Liver (tissue), 9 donors: ENCODE measurements around the gene HECTD1. TPM values are rescaled to one million over a fixed set of nuclear protein-coding genes. Genes with fewer than 3 reads are reported as not detected.

Experiments used
- DNase-seq: peaks from one replicate; pipeline ENCODE4 v3.0.0-alpha.2; 2017; ENCODE audit warnings: low spot score
- H3K27ac ChIP-seq, 2 donors: one replicate each; pipeline ENCODE4 v1.7.0; 2013; ENCODE audit warnings: inconsistent platforms in 2 of 2, low read length in 2 of 2, control low read depth in 1 of 2, low read depth in 1 of 2, mild to moderate bottlenecking in 1 of 2
- H3K27me3 ChIP-seq, 4 donors: one replicate each; pipeline versions ENCODE4 v1.6.1 to v1.7.0; 2013; ENCODE audit warnings: low read length in 3 of 4, inconsistent platforms in 1 of 4, mild to moderate bottlenecking in 1 of 4, moderate library complexity in 1 of 4; ENCODE audit not compliant: control insufficient read depth in 4 of 4, insufficient read depth in 4 of 4
- H3K36me3 ChIP-seq, 4 donors: one replicate each; pipeline versions ENCODE4 v1.6.1 to v1.7.0; 2013; ENCODE audit warnings: low read length in 3 of 4, mild to moderate bottlenecking in 3 of 4, low read depth in 1 of 4, moderate library complexity in 1 of 4; ENCODE audit not compliant: control insufficient read depth in 4 of 4, insufficient read depth in 3 of 4
- H3K4me1 ChIP-seq, 4 donors: one replicate each; pipeline versions ENCODE4 v1.6.1 to v1.7.0; 2013; ENCODE audit warnings: low read length in 3 of 4, mild to moderate bottlenecking in 3 of 4, moderate library complexity in 1 of 4; ENCODE audit not compliant: control insufficient read depth in 4 of 4, insufficient read depth in 4 of 4
- H3K4me3 ChIP-seq, 3 donors: one replicate each; pipeline versions ENCODE4 v1.6.1 to v1.7.0; 2013; ENCODE audit warnings: low read length in 3 of 3, control low read depth in 1 of 3, low read depth in 1 of 3, mild to moderate bottlenecking in 1 of 3
- H3K9ac ChIP-seq, 2 donors: one replicate each; pipeline ENCODE4 v1.7.0; 2013; ENCODE audit warnings: low read length in 2 of 2, mild to moderate bottlenecking in 2 of 2, moderate library complexity in 2 of 2, control low read depth in 1 of 2, low read depth in 1 of 2
- H3K9me3 ChIP-seq, 4 donors: one replicate each; pipeline versions ENCODE4 v1.6.1 to v1.7.0; 2013; ENCODE audit warnings: low read length in 3 of 4; ENCODE audit not compliant: control insufficient read depth in 4 of 4
- EGR1 ChIP-seq, 2 donors: IDR thresholded peaks; 2 replicates each; pipeline ENCODE4 v1.6.1; 2016 to 2018; ENCODE audit warnings: antibody characterized with exemption in 2 of 2, low read depth in 2 of 2
- FOXA1 ChIP-seq: IDR thresholded peaks from 2 replicates; pipeline ENCODE4 v1.6.1; 2016; ENCODE audit warnings: antibody characterized with exemption
- FOXA2 ChIP-seq: IDR thresholded peaks from 2 replicates; pipeline ENCODE4 v1.6.1; 2016; ENCODE audit warnings: antibody characterized with exemption
- GABPA ChIP-seq, 2 donors: IDR thresholded peaks in 1 of 2; conservative IDR thresholded peaks in 1 of 2; 2 replicates each; pipeline ENCODE4 v1.6.1; 2016; ENCODE audit warnings: antibody characterized with exemption in 2 of 2, mild to moderate bottlenecking in 1 of 2, moderate library complexity in 1 of 2
- HNF4A ChIP-seq, 2 donors: conservative IDR thresholded peaks; 2 replicates each; pipeline ENCODE4 v1.6.1; 2016; ENCODE audit warnings: antibody characterized with exemption in 2 of 2, mild to moderate bottlenecking in 2 of 2
- HNF4G ChIP-seq: IDR thresholded peaks from 2 replicates; pipeline ENCODE4 v1.6.1; 2016; ENCODE audit warnings: antibody characterized with exemption
- JUND ChIP-seq, 2 donors: IDR thresholded peaks; 2 replicates each; pipeline ENCODE4 v1.6.1; 2016; ENCODE audit warnings: antibody characterized with exemption in 2 of 2
- NR2F2 ChIP-seq: IDR thresholded peaks from 2 replicates; pipeline ENCODE4 v1.6.1; 2016; ENCODE audit warnings: antibody characterized with exemption
- RAD21 ChIP-seq, 2 donors: IDR thresholded peaks; 2 replicates each; pipeline ENCODE4 v1.6.1; 2016; ENCODE audit warnings: antibody characterized with exemption in 2 of 2, mild to moderate bottlenecking in 2 of 2
- RXRA ChIP-seq, 2 donors: IDR thresholded peaks; 2 replicates each; pipeline ENCODE4 v1.6.1; 2017 to 2018; ENCODE audit warnings: antibody characterized with exemption in 2 of 2, mild to moderate bottlenecking in 1 of 2
- SP1 ChIP-seq: IDR thresholded peaks from 2 replicates; pipeline ENCODE4 v1.6.1; 2018; ENCODE audit warnings: antibody characterized with exemption, mild to moderate bottlenecking
- TAF1 ChIP-seq: conservative IDR thresholded peaks from 2 replicates; pipeline ENCODE4 v1.6.1; 2016; ENCODE audit warnings: antibody characterized with exemption, mild to moderate bottlenecking
- YY1 ChIP-seq: IDR thresholded peaks from 2 replicates; pipeline ENCODE4 v1.6.1; 2016; ENCODE audit warnings: antibody characterized with exemption, mild to moderate bottlenecking
- whole genome bisulfite sequencing: extraction: QIAGEN DNeasy Blood & Tissue Kit; methylation state at CpG from one replicate; pipeline ENCODE4 v1.1.7; 2013; 5-methylcytosine and 5-hydroxymethylcytosine counted together
- polyA plus RNA-seq, 2 donors: library from polyadenylated mRNA; stranded (reverse) in 1 of 2; unstranded in 1 of 2; fragments of 200-250 nt in 1 of 2; fragments of >200 nt in 1 of 2; fragmentation: Nextera tagmentation in 1 of 2; extraction: Ambion mirVana in 1 of 2; gene quantifications; one replicate each; pipeline versions ENCODE4 v1.2.1 to v1.2.3, GENCODE V29; 2013 to 2015
- total RNA-seq, 2 donors: library from RNA; depleted of rRNA; stranded (reverse); fragments of >200 nt; gene quantifications; one replicate each; pipeline ENCODE4 v1.2.3, GENCODE V29; 2014
- TF ChIP-seq, protein P1 (sequence below): IDR thresholded peaks from 2 replicates; pipeline ENCODE4 v1.6.1; 2016; ENCODE audit warnings: antibody characterized with exemption
- TF ChIP-seq, protein P2 (sequence below): fragments of 150-350 bp; IDR thresholded peaks from 2 replicates; pipeline ENCODE4 v1.5.1; 2017; ENCODE audit warnings: improper control_type of control experiment, low read depth, low read length; ENCODE audit not compliant: missing input control
- TF ChIP-seq, protein P3 (sequence below): IDR thresholded peaks from 2 replicates; pipeline ENCODE4 v1.6.1; 2016; ENCODE audit warnings: antibody characterized with exemption
- TF ChIP-seq, protein P4 (sequence below): IDR thresholded peaks from 2 replicates; pipeline ENCODE4 v1.6.1; 2016; ENCODE audit warnings: antibody characterized with exemption, mild to moderate bottlenecking
- TF ChIP-seq, protein P5 (sequence below): IDR thresholded peaks from 2 replicates; pipeline ENCODE4 v1.6.1; 2016; ENCODE audit warnings: antibody characterized with exemption
- donor health status: healthy.
- donor health status: healthy.
- donor health status: healthy.
- donor health status: healthy.
- donor health status: healthy.

HECTD1 gene
- total and polyA plus RNA-seq, 4 donors = 46.8 to 256 (median 118) TPM

DNA sequence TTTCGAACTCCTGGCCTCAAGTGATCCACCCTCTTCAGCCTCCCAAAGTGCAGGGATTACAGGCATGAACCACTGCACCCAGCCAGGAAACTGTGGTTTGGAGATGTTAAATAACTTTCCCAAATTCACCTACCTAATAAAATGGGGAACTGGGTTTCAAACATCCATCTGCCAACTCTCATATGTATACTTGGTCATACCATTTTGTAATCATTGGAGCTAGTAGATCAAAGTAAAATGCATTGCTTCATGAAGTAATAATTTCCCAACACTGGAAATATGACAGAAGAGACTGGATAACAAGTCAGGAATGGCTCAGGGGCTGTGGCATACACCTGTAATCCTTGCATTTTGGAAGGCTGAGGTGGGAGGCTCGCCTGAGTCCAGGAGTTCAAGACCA lies 5.3 kb upstream of the HECTD1 start:
- Histone ChIP-seq H3K9me3 (no peaks in the 10 kb centered on the region), H3K4me1 (peaks cover 0 to 13% (median 3%) of the 10 kb centered on the region in 4 donors), H3K9ac (no peak overlapping the region), H3K27ac (no peak overlapping the region), H3K36me3 (no peaks in the 10 kb centered on the region), H3K27me3 (no peaks in the 10 kb centered on the region), H3K4me3 (no peak overlapping the region)
- TF ChIP-seq FOXA2 (no peak), NR2F2 (no peak), JUND (IDR thresholded peaks at IDR 0.05) (no peak), RXRA (IDR thresholded peaks at IDR 0.05) (no peak), HNF4A (conservative IDR thresholded peaks at IDR 0.05) (no peak), HNF4G (no peak), TAF1 (no peak), EGR1 (IDR thresholded peaks at IDR 0.05; ENCODE audit: low read depth in 2 of 2) (no peak), GABPA (IDR thresholded peaks at IDR 0.05 in 1 of 2, conservative IDR thresholded peaks at IDR 0.05 in 1 of 2) (no peak), FOXA1 (no peak), SP1 (no peak), RAD21 (IDR thresholded peaks at IDR 0.05) (no peak), YY1 (no peak)
- TF ChIP-seq, protein P1, sequence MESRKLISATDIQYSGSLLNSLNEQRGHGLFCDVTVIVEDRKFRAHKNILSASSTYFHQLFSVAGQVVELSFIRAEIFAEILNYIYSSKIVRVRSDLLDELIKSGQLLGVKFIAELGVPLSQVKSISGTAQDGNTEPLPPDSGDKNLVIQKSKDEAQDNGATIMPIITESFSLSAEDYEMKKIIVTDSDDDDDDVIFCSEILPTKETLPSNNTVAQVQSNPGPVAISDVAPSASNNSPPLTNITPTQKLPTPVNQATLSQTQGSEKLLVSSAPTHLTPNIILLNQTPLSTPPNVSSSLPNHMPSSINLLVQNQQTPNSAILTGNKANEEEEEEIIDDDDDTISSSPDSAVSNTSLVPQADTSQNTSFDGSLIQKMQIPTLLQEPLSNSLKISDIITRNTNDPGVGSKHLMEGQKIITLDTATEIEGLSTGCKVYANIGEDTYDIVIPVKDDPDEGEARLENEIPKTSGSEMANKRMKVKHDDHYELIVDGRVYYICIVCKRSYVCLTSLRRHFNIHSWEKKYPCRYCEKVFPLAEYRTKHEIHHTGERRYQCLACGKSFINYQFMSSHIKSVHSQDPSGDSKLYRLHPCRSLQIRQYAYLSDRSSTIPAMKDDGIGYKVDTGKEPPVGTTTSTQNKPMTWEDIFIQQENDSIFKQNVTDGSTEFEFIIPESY = no peak
- TF ChIP-seq, protein P2, sequence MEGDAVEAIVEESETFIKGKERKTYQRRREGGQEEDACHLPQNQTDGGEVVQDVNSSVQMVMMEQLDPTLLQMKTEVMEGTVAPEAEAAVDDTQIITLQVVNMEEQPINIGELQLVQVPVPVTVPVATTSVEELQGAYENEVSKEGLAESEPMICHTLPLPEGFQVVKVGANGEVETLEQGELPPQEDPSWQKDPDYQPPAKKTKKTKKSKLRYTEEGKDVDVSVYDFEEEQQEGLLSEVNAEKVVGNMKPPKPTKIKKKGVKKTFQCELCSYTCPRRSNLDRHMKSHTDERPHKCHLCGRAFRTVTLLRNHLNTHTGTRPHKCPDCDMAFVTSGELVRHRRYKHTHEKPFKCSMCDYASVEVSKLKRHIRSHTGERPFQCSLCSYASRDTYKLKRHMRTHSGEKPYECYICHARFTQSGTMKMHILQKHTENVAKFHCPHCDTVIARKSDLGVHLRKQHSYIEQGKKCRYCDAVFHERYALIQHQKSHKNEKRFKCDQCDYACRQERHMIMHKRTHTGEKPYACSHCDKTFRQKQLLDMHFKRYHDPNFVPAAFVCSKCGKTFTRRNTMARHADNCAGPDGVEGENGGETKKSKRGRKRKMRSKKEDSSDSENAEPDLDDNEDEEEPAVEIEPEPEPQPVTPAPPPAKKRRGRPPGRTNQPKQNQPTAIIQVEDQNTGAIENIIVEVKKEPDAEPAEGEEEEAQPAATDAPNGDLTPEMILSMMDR = no peak
- TF ChIP-seq, protein P3, sequence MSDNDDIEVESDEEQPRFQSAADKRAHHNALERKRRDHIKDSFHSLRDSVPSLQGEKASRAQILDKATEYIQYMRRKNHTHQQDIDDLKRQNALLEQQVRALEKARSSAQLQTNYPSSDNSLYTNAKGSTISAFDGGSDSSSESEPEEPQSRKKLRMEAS = no peak
- TF ChIP-seq, protein P4, sequence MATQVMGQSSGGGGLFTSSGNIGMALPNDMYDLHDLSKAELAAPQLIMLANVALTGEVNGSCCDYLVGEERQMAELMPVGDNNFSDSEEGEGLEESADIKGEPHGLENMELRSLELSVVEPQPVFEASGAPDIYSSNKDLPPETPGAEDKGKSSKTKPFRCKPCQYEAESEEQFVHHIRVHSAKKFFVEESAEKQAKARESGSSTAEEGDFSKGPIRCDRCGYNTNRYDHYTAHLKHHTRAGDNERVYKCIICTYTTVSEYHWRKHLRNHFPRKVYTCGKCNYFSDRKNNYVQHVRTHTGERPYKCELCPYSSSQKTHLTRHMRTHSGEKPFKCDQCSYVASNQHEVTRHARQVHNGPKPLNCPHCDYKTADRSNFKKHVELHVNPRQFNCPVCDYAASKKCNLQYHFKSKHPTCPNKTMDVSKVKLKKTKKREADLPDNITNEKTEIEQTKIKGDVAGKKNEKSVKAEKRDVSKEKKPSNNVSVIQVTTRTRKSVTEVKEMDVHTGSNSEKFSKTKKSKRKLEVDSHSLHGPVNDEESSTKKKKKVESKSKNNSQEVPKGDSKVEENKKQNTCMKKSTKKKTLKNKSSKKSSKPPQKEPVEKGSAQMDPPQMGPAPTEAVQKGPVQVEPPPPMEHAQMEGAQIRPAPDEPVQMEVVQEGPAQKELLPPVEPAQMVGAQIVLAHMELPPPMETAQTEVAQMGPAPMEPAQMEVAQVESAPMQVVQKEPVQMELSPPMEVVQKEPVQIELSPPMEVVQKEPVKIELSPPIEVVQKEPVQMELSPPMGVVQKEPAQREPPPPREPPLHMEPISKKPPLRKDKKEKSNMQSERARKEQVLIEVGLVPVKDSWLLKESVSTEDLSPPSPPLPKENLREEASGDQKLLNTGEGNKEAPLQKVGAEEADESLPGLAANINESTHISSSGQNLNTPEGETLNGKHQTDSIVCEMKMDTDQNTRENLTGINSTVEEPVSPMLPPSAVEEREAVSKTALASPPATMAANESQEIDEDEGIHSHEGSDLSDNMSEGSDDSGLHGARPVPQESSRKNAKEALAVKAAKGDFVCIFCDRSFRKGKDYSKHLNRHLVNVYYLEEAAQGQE = no peak
- TF ChIP-seq, protein P5, sequence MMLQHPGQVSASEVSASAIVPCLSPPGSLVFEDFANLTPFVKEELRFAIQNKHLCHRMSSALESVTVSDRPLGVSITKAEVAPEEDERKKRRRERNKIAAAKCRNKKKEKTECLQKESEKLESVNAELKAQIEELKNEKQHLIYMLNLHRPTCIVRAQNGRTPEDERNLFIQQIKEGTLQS = no peak
- DNase-seq = no peak
- WGBS = 94% methylated on average over 2 of the region's 2 CpGs
